Peyer's patch (tissue), 4 donors: ENCODE results near the gene BTBD16.

Experiments used
- CTCF ChIP-seq, 6 experiments: fragments of 450-650 bp in 4 of 6; fragments of 200-600 bp in 2 of 6; sonication (generic) in 1 of 6; IDR thresholded peaks; one replicate each; pipeline ENCODE4 v1.5.1; 2017 to 2019; ENCODE audit warnings: antibody characterized with exemption in 6 of 6, mild to moderate bottlenecking in 3 of 6, moderate library complexity in 1 of 6
- POLR2A ChIP-seq, 2 donors: fragments of 450-650 bp; IDR thresholded peaks; one replicate each; pipeline ENCODE4 v1.5.1; 2017; ENCODE audit warnings: antibody characterized with exemption in 2 of 2, mild to moderate bottlenecking in 2 of 2, moderate library complexity in 2 of 2

DNA sequence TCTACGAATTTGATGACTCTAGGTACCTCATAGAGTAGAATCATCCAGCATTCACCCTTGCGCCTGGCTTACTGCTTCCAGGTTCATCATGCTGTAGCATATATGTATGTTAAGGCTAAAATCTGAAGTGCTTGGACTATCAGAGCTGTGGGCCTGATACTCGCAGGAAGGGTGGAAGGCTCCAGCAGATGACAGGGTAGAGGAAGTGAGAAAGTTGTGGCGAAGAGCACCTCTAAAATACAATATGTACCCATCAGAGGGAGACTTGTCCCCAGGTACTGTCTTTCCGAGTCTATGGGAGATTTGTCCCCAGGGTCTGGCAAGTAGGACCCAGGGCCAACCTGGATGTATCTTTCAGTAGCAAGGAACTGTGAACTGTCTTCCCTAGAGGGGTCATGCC is 55.3 kb downstream of the BTBD16 start:
- TF ChIP-seq POLR2A (IDR thresholded peaks at IDR 0.05) (no peak), CTCF (IDR thresholded peaks at IDR 0.05) (no peak)
